GM21390 (cell line): ENCODE data around the gene PDGFRB.
"Not testable (repeated sequence)": the region's sequence is repeated elsewhere in the genome, so short reads cannot be mapped to it uniquely, and the experiment has no call there.

Experiments
- ATAC-seq: cut with Tn5 transposase; IDR thresholded peaks from one replicate; pipeline ENCODE4 v1.9.1; 2021; ENCODE audit not compliant: unreplicated experiment

PDGFRB gene

DNA sequence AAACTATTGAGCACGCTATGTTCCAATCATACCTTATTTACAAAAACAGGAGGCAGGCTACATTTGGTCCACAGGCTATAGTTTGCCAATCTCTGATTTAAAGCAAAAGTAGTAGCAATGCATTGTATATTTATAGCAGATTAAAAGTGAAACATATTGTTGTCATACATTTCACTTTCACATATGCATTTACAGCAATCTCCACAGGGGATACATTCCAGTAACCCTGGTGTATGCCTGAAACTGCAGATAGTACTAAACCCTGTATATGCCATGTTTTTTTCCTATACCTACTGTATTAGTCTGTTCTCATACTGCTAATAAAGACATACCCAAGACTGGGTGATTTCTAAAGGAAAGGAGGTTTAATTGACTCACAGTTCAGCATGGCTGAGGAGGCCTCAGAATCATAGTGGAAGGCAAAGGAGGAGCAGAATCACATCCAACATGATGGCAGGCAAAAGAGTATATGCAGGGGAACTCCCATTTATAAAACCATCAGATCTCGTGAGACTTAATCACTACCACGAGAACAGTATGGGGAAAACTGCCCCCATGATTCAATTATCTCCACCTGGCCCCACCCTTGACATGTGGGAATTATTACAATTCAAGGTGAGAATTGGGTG lies 63.4 kb downstream of the PDGFRB start:
- peak; percentile 74 for ATAC-seq

DNA sequence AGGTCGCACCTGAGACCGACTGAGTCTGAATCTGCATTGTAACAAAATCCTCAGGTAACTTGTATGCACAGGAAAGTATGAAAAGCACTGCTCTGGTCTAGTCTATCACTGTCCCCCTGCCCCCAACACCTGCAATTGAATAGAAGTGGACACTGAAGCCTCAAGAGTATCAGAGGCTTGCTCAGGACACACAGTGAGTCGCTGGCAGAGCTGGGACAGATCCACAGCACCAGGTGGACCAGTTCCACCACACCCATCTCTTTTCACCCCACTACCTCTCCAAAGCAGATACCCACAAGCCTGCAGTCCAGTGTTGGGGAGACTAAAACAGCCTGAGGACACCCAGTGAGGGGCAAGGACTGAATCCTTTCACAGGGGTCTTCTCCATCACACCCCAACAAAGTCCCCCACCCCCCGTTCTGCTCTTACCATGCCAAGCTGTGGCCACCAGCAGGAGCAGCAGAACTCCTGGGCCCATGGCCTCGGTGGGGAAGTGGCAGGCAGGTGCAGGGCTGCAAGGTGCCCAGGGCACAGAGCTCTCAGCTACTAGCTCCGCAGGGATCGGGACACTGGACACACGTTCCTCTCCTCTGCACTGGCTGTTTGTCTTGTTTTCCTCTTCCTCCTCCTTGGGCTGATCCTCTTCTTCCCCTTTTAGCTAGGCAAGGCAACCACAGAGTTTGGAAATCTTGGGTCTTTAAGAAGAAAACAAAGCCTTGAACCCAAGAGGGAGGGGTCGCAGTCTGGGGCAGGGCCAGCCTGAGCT lies 69.5 kb downstream of the PDGFRB start, which contains the start of gene CSF1R:
TSS of gene CSF1R (minus strand) at position 605 of the 766 bp plus-strand sequence. CDS start at position 478, 127 bp downstream.
- no peak for ATAC-seq

DNA sequence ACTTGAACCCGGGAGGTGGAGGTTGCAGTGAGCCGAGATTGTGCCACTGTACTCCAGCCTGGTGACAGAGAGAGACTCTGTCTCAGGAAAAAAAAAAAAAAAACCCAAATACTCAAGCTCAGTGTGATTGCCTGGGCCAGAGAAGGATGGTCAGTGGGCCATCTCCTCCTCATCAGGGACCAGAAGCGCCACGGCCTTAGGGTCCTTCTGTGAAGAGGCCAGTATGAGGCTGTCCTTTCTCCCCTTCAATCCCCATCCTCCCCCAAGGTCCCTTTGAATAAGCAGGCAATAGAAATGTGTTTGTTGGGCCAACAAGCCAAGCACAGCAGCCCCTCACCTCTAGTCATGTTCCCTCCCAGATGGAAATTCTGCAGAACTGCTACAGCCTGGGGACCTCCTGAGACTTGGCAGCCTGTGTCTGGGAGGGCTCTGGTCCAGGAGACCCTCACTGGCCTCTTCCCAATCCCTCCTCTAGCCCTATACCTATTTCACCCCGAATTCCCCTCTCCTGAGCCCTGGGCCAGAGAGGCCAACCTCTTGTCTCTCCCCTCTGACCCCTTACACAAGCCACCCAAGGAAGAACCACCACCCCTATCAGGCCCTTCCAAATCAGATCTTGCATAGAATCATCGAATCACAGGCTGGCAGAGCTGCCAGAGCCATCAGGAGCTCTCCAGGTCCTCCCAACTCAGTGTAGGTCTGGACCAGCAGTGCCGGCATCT lies 70.3 kb downstream of the PDGFRB start:
- no peak for ATAC-seq

DNA sequence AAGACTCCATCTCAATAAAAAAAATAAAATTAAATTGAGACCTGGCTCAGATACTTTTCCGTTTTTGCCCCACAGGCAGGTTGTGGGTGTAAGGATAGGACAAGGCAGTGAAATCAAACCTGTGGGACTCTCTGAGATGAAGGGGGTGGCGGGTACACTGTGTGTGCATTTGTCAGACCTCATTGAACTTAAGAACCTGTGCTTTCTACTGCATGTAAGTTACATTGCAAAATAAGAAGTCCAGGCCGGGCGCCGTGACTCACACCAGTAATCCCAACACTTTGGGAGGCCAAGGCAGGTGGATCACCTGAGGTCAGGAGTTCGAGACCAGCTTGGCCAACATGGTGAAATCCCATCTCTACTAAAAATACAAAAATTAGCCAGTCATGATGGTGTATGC lies 70.9 kb downstream of the PDGFRB start:
- not testable (repeated sequence) for ATAC-seq

DNA sequence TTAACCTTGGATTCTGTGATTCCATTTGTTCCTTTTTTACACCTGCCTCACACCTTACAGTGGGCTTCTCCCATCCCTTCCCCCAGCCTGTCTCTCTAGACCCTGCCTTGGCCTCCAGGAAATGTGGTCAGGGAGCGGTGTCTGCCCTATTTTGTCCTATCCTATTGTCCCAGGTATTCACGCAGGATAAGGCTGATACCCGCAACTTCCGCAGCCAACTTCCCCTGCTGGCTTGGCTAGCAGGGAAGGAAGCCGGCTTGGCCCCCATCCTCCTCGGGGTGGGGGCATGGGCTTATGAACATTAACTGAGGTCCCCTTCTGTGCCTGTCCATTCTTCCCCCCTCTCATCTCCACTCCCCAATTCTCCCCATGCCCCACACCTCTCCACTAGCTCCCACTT lies 72.8 kb downstream of the PDGFRB start:
- ATAC-seq = no peak

DNA sequence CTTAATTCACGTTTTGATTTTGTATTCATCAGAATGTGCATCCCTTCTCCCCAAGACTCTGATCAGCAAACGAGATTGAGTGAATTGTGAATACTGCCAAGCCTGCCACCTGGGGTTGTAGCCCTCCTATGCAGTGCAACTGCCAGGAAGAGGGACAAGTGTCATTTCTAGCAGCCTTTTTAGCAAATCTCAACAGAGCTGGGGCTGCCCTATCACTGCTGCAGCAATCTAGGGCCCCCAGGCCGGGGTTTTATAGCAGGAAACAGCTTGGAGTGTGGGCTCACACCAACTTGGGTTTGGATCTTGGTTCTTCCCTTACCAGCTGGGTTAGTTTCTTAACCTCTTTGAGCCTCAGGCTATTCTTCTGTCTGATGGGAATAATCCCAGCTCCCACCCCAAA lies 73.3 kb downstream of the PDGFRB start:
- peak; percentile 27 for ATAC-seq

DNA sequence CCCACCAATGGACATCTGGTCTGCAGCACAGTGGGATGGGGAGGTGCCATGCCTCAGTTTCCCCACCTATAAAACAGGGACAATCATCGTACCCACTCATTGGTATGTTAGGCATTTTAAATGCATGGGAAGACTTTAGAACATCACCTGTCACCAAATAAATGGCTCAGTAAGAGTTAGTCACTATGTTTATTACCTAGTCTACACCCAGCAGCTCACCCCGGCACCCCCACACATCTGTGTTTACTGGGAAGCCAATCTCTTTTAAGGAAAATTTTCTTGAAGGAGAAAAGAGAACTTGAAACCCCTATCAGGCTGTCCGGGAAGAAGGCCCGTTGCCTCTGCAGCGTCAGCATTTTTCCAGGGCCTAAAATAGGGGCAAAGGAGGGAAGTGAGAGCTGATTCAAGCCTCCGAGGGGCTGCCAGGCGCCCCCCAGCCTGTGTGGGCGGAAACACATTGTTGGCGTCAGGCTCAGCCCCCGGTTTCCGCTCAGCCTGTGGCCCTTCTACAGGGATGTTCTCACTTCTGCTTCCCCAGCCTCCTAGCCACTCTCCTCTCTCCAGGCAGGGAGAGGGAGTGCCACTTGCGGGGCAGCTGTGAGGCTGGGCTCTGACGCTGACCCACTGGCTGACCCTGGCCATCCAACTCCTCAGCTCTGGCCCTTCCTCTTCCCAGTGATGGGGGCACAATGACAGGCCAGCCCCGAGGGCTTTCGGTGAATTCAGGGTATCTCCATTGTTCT lies 73.9 kb downstream of the PDGFRB start:
- peak; percentile 91 for ATAC-seq

DNA sequence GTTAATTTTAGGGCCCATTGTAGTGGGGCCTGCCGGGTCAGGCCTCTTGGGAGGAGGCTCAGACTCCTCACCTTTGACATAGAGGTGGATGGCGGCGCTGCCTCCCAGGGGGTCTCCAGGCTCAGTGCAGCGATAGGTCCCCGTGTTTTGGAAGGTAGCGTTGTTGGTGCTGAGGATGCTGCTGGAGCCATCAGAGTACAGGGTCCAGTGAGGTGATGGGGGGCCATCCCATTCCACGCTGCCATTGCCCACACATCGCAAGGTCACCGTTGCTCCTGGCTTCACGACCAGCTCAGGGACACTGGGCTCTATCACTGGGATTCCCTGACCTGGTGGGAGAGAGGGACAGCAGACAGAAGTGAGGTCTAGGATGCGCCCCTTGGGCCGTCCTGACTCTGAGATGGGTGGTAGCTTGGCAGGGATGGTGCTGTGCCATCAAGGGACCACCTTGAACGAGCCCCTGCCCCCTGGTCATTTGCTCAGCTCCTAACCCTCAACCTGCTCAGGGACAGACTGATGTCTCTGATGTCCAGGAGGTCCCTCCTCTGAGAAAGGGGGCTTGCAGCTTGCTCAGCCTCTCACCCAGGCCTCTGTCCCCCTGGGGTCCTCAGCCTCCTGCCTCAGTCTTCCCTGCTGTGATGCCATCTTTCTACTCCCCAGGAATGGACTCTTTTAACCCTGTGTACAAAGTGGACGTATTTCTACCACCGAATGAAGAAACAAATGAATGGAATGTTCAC lies 74.8 kb downstream of the PDGFRB start:
- no peak for ATAC-seq

DNA sequence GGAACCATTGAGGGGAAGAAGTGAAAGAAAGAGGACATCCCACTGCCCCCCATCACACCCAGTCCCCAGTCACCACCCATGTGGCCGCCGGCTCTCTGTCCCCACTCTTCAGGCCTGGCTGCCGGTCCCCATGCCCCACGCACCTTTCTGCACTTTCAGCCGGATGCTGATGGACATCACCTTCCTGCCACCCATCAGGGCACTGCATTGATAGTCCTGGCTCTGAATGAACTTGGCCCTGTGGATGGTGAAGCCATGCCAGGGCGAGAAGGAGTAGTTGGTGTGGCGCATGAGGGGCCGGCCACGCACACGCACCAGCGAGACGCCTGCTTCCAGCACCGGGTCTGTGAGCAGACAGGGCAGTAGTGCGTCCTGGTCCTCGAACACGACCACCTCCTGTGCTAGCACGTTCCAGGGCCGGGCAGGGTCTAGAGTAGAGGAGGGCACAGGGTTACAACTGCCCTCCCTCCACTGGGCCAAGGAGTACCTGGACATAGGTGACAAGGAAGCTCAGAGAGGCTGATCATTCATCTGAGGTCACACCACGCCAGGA lies 75.7 kb downstream of the PDGFRB start:
- ATAC-seq = no peak

DNA sequence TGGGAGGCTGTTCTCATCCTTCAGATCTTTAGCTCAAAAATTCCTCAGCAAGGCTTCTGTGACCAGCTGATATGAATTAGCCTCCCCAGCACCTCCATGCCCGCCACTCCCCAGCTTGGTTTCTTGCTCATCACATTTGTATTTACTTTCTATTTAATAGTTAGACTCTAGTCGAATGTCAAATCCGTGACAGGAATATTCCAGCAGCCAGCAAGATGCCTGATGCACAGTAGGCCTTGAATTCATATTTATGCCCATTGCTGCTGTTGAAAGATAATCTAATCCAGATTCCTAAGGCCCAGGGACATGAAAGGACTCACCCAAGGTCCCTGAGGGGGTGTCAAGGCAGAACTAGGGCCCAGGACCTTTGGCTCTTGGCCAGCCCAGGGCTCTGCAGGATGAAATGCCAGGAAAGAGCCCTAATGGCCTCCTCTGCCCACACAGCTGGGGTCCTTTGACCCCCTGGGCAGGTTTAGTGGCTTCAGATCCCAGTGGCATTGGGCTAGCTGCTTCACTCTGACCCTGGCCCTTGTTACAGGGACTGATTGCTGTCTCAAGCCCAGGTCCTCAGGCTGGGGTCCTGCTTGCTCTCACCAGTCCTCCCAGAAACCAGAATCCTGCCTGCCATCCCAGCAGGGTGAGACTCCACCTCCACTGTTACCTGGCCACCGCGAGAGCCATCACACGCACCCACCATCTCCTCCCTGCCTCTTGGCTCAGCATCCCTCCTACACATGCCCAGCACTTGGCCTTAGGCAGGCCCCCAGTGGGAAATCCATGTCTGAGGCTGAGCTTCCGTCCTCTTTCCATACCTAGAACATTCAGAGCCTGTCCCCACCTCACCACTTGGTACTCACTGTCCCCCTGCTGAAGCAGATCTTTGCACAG lies 76.6 kb downstream of the PDGFRB start:
- no peak for ATAC-seq

DNA sequence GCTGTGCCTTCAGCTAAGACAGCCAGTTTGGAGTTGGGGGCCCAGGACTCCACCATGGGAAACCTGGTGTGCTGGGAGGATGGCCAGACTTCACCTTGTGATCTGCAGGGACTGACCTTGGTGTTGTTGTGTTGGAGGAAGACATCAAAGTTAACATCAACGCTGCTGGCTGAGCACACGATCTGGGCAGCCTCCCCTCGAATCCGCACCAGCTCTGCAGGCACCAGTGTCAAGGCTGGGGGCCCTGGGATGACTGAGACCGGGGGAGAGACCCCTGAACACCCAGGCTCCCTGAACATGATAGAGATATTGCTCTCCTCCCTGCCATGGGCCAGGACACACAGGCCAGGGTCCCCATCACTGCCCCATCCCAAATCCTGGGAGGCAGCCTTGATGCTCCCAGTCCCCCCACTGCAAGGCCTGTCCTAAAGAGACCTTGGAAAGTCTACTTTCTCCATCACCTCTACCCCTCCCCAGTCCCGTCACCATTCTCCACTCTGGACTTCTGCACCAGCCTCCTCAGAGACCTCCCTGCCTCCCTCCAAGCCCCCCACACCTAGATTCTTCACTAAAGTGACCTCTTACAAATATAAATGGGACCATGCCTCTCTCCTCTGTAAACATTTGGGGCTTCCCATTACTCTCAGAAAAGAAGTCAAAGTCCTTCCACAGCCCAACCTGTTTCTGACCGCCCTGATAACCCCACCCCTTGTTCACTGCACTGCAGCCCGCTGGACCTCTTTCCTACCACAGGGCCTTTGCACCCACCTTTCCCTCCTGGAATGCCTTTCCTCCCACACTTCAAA lies 77.4 kb downstream of the PDGFRB start:
- no peak for ATAC-seq

DNA sequence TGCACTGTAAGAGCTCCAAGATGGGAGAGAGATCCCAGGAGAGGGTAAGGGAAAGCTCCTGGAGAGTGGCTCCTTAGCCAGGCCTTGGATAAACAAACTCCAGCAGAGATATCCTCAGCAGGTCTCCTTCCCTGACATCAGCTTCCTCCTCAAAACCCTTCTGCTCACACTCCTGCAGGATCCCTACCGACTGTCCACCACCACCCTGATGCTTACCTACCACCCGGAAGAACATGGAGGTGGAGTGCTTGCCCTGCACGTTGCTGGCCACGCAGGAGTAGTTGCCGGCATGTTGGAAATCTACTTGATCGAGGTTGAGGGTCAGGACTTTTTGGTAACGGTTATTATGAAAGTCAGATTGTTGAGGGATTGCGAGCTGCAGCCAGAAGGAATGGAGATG lies 78.6 kb downstream of the PDGFRB start:
- ATAC-seq = no peak

DNA sequence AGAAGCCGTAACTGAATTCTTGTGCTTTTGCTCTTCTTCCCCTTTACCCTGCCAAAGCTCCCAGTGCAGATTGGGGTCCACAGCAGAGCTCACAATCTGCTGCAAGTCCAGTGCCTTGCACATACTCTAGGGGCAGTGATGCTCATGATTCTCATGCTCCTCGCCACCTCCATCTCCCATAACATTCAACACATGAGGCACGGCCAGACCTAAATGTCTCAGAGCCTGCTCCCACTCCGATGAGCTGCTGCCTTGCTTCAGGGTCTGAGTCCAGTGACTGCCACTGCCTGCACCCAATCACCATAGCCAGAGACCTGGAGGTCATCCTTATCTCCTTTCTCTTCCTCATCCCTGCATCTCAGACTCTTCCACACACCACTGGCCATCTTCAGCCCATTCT lies 79.8 kb downstream of the PDGFRB start:
- ATAC-seq = no peak

DNA sequence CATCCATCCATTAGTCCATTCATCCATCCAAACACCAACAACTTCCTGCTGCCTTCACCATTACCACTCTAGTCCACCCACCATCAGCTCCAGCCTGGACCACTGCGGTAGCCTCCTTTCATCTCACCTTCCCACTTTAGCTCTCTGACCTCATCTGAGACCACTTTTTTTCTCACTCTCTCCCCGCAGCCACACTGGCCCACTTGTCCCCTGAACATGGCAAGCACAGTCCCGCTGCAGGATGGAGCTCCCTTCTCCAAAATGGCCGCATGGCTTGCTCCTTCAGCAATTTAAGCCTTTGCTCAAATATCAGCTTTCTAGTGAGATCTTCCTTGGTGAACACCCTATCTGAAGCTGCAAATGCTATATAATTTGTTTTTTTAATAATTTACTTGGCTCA lies 80.4 kb downstream of the PDGFRB start:
- no peak for ATAC-seq

DNA sequence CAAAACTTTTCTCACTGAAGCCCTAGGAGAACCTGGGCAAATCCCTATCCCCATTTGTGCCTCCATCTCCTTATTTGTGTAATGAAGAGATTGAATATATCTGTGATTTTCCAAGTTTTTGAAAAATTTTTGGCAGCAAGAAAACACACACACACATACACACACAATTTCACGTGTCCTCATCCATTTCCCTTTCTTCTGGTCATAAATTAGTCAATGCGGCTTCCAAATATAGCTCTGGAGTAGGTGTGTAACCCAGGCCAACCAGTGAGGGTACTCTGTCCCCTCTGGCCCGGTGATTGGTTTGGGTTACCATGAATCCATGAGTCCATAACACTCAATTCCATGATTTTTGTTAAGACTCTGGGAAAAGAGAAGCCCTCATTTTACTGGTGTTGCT lies 82.0 kb downstream of the PDGFRB start:
- ATAC-seq = no peak

DNA sequence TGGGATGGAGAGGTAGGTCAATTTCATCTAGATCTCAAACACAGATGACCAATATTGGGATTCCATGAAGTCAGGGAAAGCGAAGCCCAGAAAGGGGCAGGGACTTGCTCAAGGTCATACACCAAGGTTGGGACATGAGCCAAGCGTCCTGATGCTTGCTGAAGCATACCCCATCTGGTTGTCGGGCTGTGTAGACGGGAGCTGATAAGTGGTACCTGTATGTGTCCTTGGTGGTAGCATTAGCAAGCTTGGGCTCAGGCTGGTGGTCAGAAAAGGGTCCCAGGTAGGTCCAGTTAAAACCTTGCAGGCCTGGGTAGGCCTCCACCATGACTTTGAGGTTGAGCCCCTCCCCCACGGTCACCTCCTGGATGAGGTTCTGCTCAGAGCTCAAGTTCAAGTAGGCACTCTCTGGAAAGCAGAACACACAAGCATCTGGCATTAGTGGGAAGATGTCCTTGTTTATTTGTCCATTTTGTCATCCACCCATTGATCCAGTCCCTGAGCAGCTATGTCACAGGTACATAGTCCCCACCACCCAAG lies 82.5 kb downstream of the PDGFRB start:
- ATAC-seq = no peak

DNA sequence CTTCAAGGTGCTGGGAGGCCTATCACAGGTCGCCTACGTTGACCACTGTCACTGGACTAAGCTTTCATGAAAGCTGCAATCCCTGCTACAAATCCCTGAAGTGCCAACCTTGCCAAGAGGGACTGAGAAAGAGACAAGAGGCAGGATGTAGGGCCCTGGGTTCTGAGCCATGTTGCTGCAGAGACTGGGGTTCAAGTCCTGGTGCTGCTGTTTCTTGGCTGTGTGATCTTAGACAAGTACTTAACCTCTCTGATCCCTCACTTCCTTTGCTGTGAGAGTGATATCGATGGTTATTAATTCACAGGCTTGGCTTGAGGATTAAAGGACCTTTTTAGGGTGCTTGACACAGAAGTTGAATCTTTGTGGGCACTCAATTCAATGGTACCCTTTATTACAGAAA lies 84.8 kb downstream of the PDGFRB start:
- no peak for ATAC-seq
